GM19025 (cell line): ENCODE measurements around the gene ZNF275.
"Not testable (repeated sequence)": the region's sequence is repeated elsewhere in the genome, so short reads cannot be mapped to it uniquely, and the experiment has no call there.

Source experiments
- ATAC-seq: cut with Tn5 transposase; IDR thresholded peaks from one replicate; pipeline ENCODE4 v1.9.1; 2021; ENCODE audit warnings: mild to moderate bottlenecking, low read depth, moderate library complexity; ENCODE audit not compliant: unreplicated experiment

The ZNF275 gene

GRCh38 chrX:153382563-153383482, 48.9 kb downstream of the ZNF275 start:
- ATAC-seq = no peak

- no peak for ATAC-seq
These were observed 50.4 kb downstream of the ZNF275 start for GRCh38 chrX:153384390-153384789.

GRCh38 chrX:153384973-153385372, 51.0 kb downstream of the ZNF275 start:
- not testable (repeated sequence) for ATAC-seq

- no peak for ATAC-seq
These were observed 52.1 kb downstream of the ZNF275 start for GRCh38 chrX:153386097-153386496.

GRCh38 chrX:153387345-153387744, 53.4 kb downstream of the ZNF275 start:
- ATAC-seq = no peak

- ATAC-seq = no peak
These were observed 54.2 kb downstream of the ZNF275 start for GRCh38 chrX:153387987-153388721.

GRCh38 chrX:153388722-153389459, 54.9 kb downstream of the ZNF275 start:
- ATAC-seq = no peak

GRCh38 chrX:153389460-153389768, 55.5 kb downstream of the ZNF275 start:
- not testable (repeated sequence) for ATAC-seq

GRCh38 chrX:153392642-153393321, 58.8 kb downstream of the ZNF275 start:
- ATAC-seq = no peak

GRCh38 chrX:153394612-153395011, 60.7 kb downstream of the ZNF275 start:
- ATAC-seq = no peak

- no peak for ATAC-seq
These were observed 61.8 kb downstream of the ZNF275 start for GRCh38 chrX:153395613-153396319.

GRCh38 chrX:153396320-153397195, 62.6 kb downstream of the ZNF275 start:
- no peak for ATAC-seq

- no peak for ATAC-seq
These were observed 63.5 kb downstream of the ZNF275 start for GRCh38 chrX:153397256-153397960.

GRCh38 chrX:153398275-153398960, 64.5 kb downstream of the ZNF275 start:
- ATAC-seq = no peak

GRCh38 chrX:153400146-153401132, 66.5 kb downstream of the ZNF275 start:
- ATAC-seq = no peak

GRCh38 chrX:153401133-153401764, 67.3 kb downstream of the ZNF275 start, which contains the start of gene PNMA6E:
Gene PNMA6E (minus strand): TSS chrX:153401350. CDS start chrX:153398849, 2,501 bp downstream.
- ATAC-seq = no peak
